Posterior cingulate gyrus (tissue), 11 donors: ENCODE measurements around the gene MYD88.
"Not testable (repeated sequence)": the region's sequence is repeated elsewhere in the genome, so short reads cannot be mapped to it uniquely, and the experiment has no call there.

ENCODE experiments used
- DNase-seq, 10 donors: peaks; one replicate each; pipeline versions ENCODE4 v3.0.0 to v3.0.0-alpha.2; 2020 to 2021; ENCODE audit warnings: mixed read lengths in 3 of 10
- intact Hi-C: fragments of 100-400 bp; cut with DNase I; formaldehyde crosslinking; loops from one replicate; pipeline ENCODE4 v1.15.1; 2023

Gene MYD88

GRCh38 chr3:38158472-38158871 lies 20.0 kb downstream of the MYD88 start:
- no peak for DNase-seq
- intact Hi-C loops: no loop called here

- DNase-seq: not testable (repeated sequence)
- intact Hi-C loops: loop anchor here (10.0 kb wide), 2 partner anchors 156 to 294 kb away; partner anchors contain the start of gene ACVR2B
These were observed 22.2 kb downstream of the MYD88 start for GRCh38 chr3:38160704-38161103.

- no peak for DNase-seq
- intact Hi-C loops: loop anchor here (10.0 kb wide), 2 partner anchors 158 to 292 kb away; partner anchors contain the start of gene ACVR2B
These were observed 24.8 kb downstream of the MYD88 start for GRCh38 chr3:38163117-38163840.

DNA sequence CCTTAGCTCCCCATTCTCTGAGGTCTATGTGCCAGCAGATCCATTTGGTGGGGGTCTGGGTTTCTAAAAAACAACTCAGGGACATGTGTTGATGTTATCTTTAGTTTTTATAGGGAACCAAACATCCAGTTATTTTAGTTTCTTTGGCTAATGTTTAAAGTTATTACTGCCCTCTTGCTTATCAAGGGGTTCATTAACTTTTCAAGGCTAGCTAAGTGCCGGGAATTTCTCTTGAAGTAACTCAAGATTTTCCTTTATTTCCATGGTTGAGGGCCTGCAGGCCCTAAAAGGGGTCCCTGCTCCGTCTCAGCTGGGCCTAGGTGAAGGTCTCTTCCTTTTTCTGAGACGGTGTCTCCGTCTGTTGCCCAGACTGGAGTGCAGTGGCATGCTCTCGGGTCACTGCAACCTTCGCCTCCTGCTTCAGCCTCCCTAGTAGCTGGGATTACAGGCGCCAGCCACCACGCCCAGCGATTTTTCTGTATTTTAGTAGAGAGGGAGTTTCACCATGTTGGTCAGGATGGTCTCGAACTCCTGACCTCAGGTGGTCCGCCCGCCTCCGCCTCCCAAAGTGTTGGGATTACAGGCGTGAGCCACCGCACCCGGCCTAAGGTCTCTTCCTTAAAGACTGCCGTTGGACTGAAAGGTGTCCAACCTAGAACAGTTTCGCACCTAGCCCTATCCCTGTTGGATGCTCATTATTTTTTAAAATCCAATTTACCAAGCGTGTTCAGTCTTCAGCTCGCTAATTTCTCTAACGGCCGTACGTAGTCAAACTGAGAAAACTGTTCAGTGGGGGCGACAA lies 25.6 kb downstream of the MYD88 start:
- DNase-seq: peak in 1 of 10 donors; percentile 24
- intact Hi-C loops: loop anchor here (2.0 to 10.0 kb wide), 3 partner anchors 27 to 291 kb away; partner anchors contain the start of genes ACAA1 and ACVR2B

- intact Hi-C loops: loop anchor here (2.0 to 10.0 kb wide), 3 partner anchors 28 to 290 kb away; partner anchors contain the start of genes ACAA1 and ACVR2B
- no peak for DNase-seq
These were observed 26.1 kb downstream of the MYD88 start for GRCh38 chr3:38164643-38164951.

DNA sequence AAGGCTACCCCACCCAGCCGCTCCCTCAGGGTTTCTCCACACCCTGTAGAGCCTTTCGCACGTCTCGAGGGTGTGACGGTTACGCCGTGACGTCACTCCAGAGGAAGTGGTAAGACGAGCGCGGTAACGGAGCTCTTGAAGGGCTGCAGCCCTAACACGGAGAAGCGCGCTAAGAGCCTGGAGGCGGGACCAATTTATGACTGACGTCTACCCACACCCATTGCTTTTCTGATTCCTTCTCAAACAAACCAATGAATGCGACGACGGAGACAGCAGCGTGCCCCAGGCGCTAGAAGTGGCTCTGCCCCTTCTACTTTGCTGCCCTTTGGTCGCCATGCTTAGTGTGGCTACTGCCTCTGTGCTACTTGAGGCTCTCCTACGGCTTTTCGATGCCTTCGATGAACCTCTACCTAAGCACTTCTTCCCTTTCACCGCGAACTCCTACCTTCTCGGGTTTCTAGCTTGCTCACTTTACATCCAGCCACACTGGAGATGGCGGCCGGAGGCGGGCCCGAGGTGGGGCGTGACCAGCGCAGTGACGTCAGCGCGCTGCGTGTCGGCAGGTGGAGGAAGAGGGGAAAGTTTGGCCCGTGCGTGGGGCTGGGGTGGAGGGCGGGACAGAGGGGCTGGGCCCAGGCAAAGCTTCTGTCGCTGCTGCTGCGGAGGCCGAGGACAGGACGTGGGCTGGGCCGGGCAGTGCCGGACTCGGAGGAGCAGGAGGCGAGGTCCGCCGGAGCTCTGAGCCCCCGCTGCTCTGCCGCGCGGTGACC lies 26.7 kb downstream of the MYD88 start, which contains the start of gene OXSR1:
Gene OXSR1 (plus strand): TSS at position 586 of the 770 bp plus-strand sequence. CDS start 340 bp downstream, outside the sequence.
- peak; percentile 92 to 100 (median 98) for DNase-seq
- intact Hi-C loops: loop anchor here (2.0 to 10.0 kb wide), 3 partner anchors 28 to 290 kb away; partner anchors contain the start of genes ACAA1 and ACVR2B

DNA sequence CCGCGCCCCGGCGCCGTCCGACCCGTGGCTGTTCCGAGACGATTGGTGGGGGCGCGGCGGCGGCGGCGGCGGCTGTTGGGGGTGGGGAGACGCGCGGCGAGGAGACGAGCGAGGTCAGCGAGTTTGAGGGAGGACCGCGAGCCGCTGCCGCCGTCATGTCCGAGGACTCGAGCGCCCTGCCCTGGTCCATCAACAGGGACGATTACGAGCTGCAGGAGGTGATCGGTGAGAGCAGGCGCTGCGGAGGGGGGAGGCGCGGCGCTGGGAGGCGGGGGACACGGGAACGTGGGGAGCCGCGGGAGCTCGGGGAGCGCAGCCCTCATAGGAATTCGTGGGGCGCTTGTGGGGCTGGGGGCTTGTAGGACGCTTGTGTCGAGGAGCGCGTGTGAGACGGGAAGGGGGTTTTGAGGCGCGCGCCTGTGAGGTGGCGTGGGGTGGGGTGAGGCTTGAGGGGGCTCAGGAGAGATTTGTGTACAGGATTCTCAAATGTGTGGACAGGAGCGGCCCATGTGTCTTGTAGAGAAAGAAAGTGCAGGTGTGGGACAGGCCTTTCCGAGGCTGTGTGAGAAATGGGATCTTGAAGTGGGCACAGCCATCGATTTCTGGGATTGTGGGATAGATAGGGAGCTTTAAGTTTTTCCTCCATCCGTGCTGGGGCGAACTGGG lies 27.4 kb downstream of the MYD88 start:
- DNase-seq: peak in 7 of 10 donors; percentile 28 to 90 (median 54)
- intact Hi-C loops: loop anchor here (2.0 to 10.0 kb wide), 3 partner anchors 29 to 289 kb away; partner anchors contain the start of genes ACAA1 and ACVR2B

GRCh38 chr3:38167591-38167990 lies 29.1 kb downstream of the MYD88 start:
- no peak for DNase-seq
- intact Hi-C loops: loop anchor here (10.0 kb wide), 2 partner anchors 163 to 287 kb away; partner anchors contain the start of gene ACVR2B

DNA sequence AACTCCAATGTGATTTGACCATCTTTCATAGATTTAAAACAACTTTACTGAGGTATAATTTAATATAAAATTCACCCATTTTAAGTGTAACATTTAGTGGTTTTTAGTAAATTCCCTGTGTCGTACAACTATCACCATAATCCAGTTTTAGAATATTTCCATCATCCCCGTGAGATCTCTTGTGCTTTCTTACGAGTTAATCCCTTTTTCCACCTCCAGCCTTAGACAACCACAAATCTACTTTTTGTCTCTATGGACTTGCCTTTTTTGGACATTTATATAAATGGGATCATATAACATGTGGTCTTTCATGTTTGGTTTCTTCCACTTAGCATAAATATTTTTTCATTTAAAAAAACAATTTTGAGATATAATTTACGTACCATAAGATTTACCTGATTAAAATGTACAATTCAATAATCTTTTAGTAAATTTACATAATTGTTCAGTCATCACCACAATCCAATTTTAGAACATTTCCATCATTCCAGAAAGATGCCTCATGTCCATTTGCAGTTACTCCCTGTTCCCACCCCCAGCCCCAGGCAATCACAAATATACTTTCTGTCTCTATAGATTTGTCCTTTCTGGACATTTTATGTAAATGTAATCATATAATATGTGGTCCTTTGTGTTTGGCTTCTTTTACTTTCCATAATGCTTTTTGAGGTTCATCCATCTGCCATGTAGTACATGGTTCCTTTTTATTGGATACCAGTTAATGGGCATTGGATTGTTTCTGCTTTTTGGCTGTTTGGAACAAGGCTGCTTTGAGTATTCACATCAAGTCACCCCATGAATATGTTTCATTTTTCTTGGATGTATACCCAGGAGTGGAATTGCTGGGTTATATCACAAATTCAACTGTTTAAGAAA lies 29.9 kb downstream of the MYD88 start:
- intact Hi-C loops: loop anchor here (10.0 kb wide), 2 partner anchors 164 to 286 kb away; partner anchors contain the start of gene ACVR2B
- no peak for DNase-seq

DNA sequence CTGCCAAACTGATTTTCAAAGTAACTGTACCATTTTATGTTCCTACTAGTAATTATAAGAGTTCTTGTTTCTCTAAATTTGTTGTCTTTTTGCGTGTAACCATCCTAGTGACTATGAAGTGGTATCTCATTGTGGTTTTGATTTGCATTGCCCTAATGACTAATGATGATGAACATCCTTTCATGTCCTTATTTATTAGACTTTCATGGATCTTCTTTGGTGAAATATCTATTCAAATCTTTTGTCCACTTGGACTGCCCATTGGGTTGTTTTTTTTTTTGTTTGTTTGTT lies 30.5 kb downstream of the MYD88 start:
- intact Hi-C loops: loop anchor here (10.0 kb wide), 2 partner anchors 164 to 286 kb away; partner anchors contain the start of gene ACVR2B
- DNase-seq: no peak

- intact Hi-C loops: no loop called here
These were observed 32.3 kb downstream of the MYD88 start for GRCh38 chr3:38170722-38171121.

GRCh38 chr3:38171622-38172021 lies 33.2 kb downstream of the MYD88 start:
- intact Hi-C loops: no loop called here

More at GRCh38 chr3:38170722-38171121, 32.3 kb downstream of the MYD88 start:
- no peak for DNase-seq

DNA sequence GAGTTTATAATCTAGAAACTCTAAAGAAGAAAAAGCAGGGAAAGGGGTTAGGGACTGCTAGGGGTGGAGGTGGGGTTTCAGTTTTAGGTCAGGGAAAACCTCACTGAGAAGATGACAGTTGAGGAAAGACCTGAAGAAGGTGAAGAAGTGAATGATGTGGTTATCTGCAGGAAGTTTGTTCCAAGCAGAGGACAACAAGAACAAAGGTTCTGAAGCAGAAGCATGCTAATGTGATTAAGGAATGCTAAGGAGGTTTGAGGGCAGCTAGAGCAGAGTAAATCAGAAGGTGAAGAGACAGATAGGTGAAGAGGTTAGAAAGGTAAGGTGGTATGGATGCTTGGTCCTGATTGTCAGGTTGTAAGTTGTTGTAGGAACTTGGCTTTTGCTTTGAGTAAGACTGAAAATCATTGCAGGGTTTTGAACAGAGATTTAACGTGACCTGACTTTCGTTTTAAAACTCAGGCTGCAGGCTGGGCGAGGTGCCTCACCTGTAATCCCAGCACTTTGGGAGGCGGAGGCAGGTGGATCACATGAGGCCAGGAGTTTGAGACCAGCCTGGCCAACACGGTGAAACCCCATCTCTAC lies 35.5 kb downstream of the MYD88 start:
- intact Hi-C loops: no loop called here
- DNase-seq: no peak

More at GRCh38 chr3:38171622-38172021, 33.2 kb downstream of the MYD88 start:
- DNase-seq: no peak

DNA sequence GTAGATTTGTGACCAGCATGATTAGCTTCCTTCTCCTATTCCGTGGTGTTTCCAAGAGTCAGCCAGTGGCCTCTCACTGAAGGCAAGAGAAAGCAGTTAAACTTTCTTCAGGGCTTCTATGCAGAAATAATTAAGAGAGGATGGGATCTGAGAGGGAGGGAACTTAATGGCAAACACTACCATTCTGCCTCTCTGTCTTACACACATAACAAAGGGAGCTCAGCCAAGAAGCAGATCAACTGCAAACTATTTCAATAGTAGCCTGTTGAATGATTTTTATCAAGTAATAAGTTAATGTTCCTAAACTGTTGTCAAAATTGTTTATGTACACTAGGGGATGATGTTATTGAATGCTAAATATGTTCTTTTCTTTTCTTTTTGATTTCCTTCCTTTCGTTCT lies 38.7 kb downstream of the MYD88 start:
- intact Hi-C loops: no loop called here
- DNase-seq: no peak

DNA sequence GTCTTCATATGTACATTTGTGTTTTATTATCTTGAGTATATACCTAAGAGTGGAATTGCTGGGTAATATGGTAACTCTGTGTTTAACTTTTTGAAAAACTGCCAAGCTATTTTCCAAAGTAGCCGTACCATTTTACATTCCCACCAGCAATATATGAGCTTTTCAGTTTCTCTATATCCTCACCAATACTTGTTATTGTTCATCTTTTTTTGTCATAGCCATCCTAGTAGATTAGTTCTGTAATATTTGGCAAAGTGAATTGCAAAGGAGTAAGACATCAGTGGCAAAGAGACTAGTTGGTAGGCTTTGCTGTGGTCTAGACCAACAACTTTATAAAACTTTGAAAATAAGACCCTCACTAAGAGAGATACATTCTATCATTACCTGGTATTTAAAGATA lies 48.3 kb downstream of the MYD88 start:
- intact Hi-C loops: no loop called here

DNA sequence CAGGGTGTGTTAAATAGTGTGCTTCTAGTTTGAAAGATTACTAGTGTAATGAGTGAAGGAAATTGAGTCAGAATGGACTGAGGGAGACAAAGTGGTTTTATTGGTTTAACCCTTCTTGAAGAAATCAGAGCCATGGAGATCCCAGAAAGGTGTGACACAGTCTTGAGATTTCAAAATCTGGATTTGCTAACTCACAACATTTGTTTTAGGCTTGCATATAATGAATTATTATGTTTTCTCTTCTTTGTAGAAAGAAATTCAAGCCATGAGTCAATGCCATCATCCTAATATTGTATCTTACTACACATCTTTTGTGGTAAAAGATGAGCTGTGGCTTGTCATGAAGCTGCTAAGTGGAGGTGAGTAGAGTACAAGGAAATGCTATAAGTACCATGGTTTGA lies 52.0 kb downstream of the MYD88 start:
- intact Hi-C loops: no loop called here

More for the DNA sequence above, 48.3 kb downstream of the MYD88 start:
- DNase-seq: no peak

More for the DNA sequence above, 52.0 kb downstream of the MYD88 start:
- no peak for DNase-seq
